GM12892 (cell line): ENCODE measurements around the gene RFXAP.

Source experiments
- POLR2A ChIP-seq: IDR thresholded peaks from 2 replicates; pipeline ENCODE4 v1.6.1; 2011; ENCODE audit warnings: low read depth, low read length, control low read depth
- POLR2AphosphoS5 ChIP-seq: IDR thresholded peaks from 2 replicates; pipeline ENCODE4 v1.6.1; 2011; ENCODE audit warnings: low read depth, low read length, control low read depth
- TAF1 ChIP-seq: IDR thresholded peaks from 2 replicates; pipeline ENCODE4 v1.6.1; 2011; ENCODE audit warnings: low read depth, mild to moderate bottlenecking, control low read depth, low read length, borderline replicate concordance

DNA sequence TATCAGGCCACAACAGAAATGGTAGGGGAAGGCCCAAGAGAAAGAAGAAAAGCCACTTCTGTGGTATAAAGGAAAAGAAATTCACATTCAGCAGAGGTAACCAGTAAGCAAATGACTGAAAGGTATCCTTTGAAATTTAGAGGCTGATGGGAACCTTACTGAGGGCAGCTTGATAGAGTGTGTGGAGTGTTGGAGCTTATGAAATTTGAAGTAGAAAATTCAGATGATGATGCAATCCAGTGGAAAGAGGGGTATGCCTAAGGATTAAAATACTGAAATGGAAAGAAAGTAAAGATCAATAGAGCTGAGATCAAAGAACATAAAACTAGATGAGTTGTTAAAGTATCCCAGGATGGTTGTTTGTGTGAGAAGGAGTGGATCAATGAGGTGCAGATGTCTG, 42.8 kb upstream of the RFXAP start:
- no peak for TF ChIP-seq TAF1
- TF ChIP-seq POLR2A: no peak
- no peak for TF ChIP-seq POLR2AphosphoS5
